Measurements from ENCODE around the gene MYO5C.

Gene MYO5C

DNA sequence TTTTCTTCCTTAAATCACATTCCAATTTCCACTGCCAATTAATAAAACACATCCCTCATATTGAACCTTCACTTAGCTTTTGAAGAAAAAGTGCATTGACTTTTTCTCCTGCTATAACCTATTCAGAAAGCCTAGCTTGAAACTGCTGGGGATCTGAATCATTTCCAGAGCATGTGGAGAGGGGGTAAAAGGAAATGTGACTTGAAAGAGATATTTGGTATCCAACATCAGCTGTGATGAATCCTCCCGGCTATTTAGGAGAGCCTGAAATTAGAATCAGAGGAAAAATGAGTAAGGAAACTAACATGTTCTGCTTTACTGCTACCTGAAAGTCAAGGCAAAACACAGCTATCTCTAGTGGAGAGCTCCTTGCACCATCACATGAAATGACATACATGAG, 101.8 kb downstream of the MYO5C start:
- DNase-seq (ENCODE audit: extremely low read depth, low read depth) = no peak
- TF ChIP-seq, protein P1, sequence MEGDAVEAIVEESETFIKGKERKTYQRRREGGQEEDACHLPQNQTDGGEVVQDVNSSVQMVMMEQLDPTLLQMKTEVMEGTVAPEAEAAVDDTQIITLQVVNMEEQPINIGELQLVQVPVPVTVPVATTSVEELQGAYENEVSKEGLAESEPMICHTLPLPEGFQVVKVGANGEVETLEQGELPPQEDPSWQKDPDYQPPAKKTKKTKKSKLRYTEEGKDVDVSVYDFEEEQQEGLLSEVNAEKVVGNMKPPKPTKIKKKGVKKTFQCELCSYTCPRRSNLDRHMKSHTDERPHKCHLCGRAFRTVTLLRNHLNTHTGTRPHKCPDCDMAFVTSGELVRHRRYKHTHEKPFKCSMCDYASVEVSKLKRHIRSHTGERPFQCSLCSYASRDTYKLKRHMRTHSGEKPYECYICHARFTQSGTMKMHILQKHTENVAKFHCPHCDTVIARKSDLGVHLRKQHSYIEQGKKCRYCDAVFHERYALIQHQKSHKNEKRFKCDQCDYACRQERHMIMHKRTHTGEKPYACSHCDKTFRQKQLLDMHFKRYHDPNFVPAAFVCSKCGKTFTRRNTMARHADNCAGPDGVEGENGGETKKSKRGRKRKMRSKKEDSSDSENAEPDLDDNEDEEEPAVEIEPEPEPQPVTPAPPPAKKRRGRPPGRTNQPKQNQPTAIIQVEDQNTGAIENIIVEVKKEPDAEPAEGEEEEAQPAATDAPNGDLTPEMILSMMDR (IDR thresholded peaks at IDR 0.05; ENCODE audit: low read depth, low read length) = no peak

DNA sequence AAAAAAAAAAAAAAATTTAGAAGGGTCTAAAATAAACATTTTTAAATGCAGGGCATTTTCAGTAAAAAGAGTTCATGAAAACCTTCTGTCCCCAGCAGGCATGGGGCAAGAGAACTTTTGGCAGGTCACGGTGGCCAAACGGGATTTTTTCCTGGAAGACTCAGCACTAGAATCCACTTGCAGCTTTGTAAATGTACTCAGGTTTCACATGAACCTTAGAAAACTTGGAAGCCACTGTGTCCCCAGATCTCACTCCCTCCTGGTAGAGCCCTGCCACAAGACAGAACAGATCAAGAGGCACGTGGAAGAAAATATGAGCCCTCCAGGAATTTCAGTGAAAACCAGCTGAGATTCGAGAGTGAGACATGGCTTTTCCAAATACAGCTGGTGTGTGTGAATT, 102.3 kb downstream of the MYO5C start:
- no peak for DNase-seq (ENCODE audit: extremely low read depth, low read depth)
- TF ChIP-seq, protein P1 (IDR thresholded peaks at IDR 0.05; ENCODE audit: low read depth, low read length) = no peak

DNA sequence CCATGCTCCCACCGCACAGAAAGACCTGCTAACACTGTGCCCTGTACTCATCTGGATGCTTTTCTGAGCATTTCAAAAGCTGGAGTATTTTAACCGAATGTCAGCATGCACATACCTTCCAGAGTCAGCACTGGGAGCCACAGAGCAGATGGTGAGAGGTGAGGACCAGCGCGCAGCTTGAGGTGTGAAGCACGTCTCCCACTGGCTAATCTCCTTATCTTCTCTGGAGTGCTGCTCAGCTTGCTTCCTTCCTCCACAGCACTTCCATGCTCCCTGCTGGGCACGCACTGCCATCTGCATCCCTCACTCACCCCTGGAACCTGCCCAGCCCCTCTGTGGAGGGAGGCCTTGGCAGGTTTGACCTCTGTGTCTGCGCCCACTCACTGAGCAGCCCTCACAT, 104.4 kb downstream of the MYO5C start, which contains the start of gene GNB5:
TSS of gene GNB5 (minus strand) at position 186 of the 400 bp plus-strand sequence. CDS start 6,716 bp downstream, outside the sequence.
- DNase-seq (ENCODE audit: extremely low read depth, low read depth) = no peak
- TF ChIP-seq, protein P1 (IDR thresholded peaks at IDR 0.05; ENCODE audit: low read depth, low read length) = no peak

DNA sequence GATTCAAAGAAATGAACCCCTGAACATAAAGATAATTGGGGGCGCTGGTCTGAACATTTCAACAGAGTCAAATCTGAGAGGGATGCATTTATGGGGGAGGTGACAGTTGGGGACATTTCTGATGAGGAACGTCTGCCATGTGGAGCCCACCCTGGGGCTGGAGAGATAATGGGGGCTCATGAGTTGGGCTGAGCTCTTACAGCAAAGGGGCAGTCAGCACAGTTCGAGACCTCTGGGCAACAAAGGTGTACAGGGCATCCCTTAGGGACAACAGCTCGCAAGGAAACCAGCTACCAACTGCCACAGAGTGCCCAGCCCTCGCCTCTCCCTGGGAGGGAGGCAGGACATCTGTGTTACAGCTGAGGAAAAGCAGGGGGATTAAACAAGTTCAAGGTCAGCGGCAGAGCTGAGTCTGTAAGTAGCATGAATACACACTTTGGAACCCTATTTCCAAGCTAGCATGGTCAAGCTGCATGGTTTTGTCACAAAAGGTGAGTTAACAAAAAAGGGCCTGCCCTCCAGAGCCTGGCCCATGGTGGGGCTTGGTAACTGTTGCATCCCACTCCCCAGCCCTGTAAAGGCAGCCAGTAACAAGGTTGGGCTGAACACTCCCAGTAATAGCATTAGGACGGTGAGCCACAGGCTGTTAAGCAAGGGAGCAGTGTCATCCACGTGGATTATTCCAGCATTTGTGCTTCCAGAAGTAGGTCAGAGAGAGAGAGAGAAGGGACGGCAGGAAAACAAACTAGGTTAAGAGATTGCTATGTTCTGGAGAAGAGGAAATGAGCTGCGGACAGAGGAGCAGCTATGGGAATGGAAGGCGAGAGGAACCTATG, 108.7 kb downstream of the MYO5C start:
- no peak for DNase-seq (ENCODE audit: extremely low read depth, low read depth)
- TF ChIP-seq, protein P1 (IDR thresholded peaks at IDR 0.05; ENCODE audit: low read depth, low read length) = no peak

DNA sequence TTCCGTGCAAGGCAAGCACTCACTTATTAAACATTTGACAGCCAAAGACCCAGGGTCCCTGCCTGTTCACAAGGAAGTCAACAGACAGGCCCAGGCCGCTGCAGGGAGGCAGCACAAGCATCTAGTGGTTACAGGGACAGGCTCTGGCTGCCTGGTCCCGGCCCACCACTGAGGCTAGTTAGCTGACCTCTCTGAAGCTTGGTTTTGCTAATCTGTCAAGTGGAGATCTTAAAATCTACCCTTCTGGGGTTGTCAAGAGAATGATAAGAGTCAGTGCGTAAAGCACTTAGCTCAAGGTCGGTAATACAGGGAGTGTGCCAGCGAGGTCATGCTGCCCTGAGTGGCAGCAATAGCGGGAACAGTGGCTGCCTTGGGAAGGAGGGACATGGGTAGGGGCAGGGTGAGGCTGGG, 110.4 kb downstream of the MYO5C start:
- DNase-seq (ENCODE audit: extremely low read depth, low read depth) = no peak
- TF ChIP-seq, protein P1 (IDR thresholded peaks at IDR 0.05; ENCODE audit: low read depth, low read length) = no peak

DNA sequence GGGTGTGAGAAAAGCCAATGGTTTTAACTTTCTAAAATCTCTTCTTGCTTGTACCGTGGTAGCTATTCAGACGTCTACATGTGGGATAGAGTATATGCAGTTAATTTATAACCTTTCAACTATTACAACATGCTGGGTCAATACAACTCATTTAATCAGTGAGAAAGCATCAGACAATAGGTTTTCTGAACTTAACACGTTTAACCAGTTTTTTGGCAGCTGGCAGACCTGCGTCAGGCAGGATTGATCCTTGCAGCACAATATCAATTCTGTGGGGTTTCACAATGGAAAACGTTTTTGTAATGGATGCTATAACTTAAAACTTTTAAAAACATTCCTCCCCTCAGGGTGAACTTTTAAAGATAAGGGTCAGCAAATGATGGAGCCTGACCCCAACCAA, 110.9 kb downstream of the MYO5C start:
- TF ChIP-seq, protein P1 (IDR thresholded peaks at IDR 0.05; ENCODE audit: low read depth, low read length) = no peak
- DNase-seq (ENCODE audit: extremely low read depth, low read depth) = no peak

DNA sequence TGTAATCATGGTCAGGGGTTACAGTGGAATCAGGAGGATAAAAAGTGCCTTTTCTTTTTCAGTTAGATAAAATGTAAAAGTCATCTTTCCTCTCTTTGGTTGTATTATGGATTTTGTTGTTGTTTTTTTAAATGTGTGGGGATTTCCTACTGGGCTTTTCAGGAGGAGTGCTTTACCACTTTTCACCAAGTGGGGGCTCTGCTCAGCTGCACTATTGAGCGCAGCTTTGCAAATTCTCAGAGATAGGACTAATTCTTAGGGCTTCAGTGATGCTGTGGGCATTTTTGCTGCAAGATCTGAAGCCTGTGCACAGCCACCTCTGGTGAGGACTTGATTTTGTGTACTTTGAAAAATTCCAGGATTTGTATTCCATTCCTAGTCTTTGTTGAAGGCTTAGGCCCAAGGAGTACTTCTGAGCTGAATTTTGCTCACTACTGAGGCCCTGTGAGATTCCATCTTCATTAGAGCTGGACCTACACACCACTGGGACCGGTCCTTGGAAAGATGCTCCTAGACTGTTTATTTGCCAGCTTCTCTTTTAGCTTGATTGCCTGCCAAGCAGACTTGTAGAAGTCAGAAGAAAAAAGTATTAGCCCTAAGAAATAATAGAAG, 111.9 kb downstream of the MYO5C start:
- no peak for DNase-seq (ENCODE audit: extremely low read depth, low read depth)
- TF ChIP-seq, protein P1 (IDR thresholded peaks at IDR 0.05; ENCODE audit: low read depth, low read length) = peak; percentile 67

Data from AG09319 (cell line).